Central memory CD8-positive, alpha-beta T cell (primary cell): ENCODE results near the gene NUDT8.
"Not testable (repeated sequence)": the region's sequence is repeated elsewhere in the genome, so short reads cannot be mapped to it uniquely, and the experiment has no call there.

Source experiments
- ATAC-seq: fragments of 150-1000 bp; cut with Tn5 transposase; replicated peaks from 2 replicates; pipeline ENCODE4 v1.10.0; 2022; ENCODE audit warnings: mild to moderate bottlenecking, moderate FRiP score, moderate number of reproducible peaks; ENCODE audit not compliant: poor library complexity, severe bottlenecking; ENCODE audit errors: extremely low read depth
- DNase-seq, 2 donors: peaks; one replicate each; pipeline ENCODE4 v3.0.0; 2021; ENCODE audit warnings: low spot score in 2 of 2
- H3K27ac Mint-ChIP-seq: one replicate; pipeline ENCODE4 v1.8.0; 2022; ENCODE audit warnings: low read depth, mild to moderate bottlenecking, moderate library complexity, mixed read lengths
- H3K27me3 Mint-ChIP-seq: one replicate; pipeline ENCODE4 v1.8.0; 2022; ENCODE audit warnings: mixed read lengths
- H3K36me3 Mint-ChIP-seq: one replicate; pipeline ENCODE4 v1.8.0; 2022; ENCODE audit warnings: mild to moderate bottlenecking, moderate library complexity, mixed read lengths; ENCODE audit not compliant: insufficient read depth
- H3K4me1 Mint-ChIP-seq: one replicate; pipeline ENCODE4 v1.8.0; 2022; ENCODE audit warnings: mixed read lengths
- H3K4me3 Mint-ChIP-seq: one replicate; pipeline ENCODE4 v1.8.0; 2022; ENCODE audit warnings: mild to moderate bottlenecking, moderate library complexity, mixed read lengths
- H3K9me3 Mint-ChIP-seq: one replicate; pipeline ENCODE4 v1.8.0; 2022; ENCODE audit warnings: mixed read lengths

The NUDT8 gene

DNA sequence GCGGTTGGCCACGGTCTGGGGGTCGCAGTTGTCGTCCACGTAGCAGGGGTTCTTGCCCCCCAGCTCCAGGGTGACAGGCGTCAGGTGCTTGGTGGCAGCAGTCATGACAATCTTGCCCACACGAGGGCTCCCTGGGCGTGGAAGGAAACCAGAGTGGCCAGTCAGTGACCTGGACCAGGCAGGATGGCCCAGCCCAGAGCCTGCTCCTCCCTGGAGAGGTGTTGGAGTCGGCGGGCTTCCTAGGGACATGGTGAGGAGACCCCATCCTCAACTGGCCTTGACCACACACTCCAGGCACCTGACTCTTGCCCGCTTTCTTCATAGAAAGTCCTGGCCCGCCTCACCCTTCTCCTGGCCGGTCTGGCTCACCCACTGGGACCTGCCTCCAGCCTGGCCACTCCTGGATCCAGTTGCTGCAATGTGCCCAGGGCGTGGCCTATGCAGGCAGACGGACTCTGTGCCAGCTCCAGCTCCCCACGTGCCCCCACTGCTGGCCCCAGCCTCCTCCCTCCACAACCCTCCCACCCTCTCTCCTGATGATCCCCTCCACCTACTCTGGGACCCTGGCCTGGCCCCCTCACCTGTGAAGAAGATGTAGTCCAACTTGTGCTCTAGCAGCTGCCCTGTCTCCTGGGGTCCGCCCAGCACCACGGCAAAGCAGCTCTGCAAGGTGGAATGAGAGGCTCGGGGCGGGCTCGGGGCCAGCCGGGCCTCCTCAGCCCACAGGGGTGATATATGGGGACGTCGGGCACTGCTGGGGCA is 36.0 kb upstream of the NUDT8 start:
- Mint-ChIP-seq H3K4me3 (no peak overlapping the region), H3K36me3 (no peaks in the 10 kb centered on the region), H3K27ac (no peak overlapping the region), H3K9me3 (no peaks in the 10 kb centered on the region), H3K4me1 (no peaks in the 10 kb centered on the region), H3K27me3 (no peaks in the 10 kb centered on the region)
- no peak for DNase-seq
- no peak for ATAC-seq

GRCh38 chr11:67664696-67665540 is 35.2 kb upstream of the NUDT8 start:
- ATAC-seq (no peak), DNase-seq (no peak)
- Mint-ChIP-seq H3K27ac (no peak overlapping the region), H3K27me3 (no peaks in the 10 kb centered on the region), H3K4me3 (no peak overlapping the region), H3K4me1 (no peaks in the 10 kb centered on the region), H3K9me3 (no peaks in the 10 kb centered on the region), H3K36me3 (no peaks in the 10 kb centered on the region)

DNA sequence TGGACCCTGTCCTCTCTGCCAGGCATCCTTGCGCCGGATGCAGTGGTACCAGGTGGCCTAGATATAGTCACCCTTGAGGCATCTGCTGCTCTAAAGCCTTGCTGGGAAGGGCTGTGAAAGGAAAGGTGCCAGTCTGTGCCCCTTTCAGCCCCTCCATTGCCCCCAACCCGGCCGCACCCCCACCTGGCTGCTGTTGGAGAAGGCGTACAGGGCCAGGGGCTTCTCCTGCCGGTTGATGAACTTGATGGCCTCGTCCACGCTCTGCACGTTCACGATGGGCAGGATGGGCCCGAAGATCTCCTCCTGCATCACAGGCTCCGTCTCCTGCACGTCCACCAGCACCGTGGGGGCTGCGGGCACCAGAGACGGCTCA is 34.5 kb upstream of the NUDT8 start:
- no peaks in the 10 kb centered on the region for H3K36me3 Mint-ChIP-seq
- DNase-seq, result no peak
- peaks cover 2% of the 10 kb centered on the region for H3K4me1 Mint-ChIP-seq
- H3K27ac Mint-ChIP-seq, result no peak overlapping the region
- H3K4me3 Mint-ChIP-seq, result no peak overlapping the region
- H3K9me3 Mint-ChIP-seq, result no peaks in the 10 kb centered on the region
- no peaks in the 10 kb centered on the region for H3K27me3 Mint-ChIP-seq
- no peak for ATAC-seq

GRCh38 chr11:67663532-67664212 is 33.9 kb upstream of the NUDT8 start:
- Mint-ChIP-seq H3K4me3 (no peak overlapping the region), H3K36me3 (peaks cover 1% of the 10 kb centered on the region), H3K27ac (no peak overlapping the region), H3K9me3 (no peaks in the 10 kb centered on the region), H3K4me1 (peaks cover 7% of the 10 kb centered on the region), H3K27me3 (no peaks in the 10 kb centered on the region)
- DNase-seq (no peak), ATAC-seq (no peak)

DNA sequence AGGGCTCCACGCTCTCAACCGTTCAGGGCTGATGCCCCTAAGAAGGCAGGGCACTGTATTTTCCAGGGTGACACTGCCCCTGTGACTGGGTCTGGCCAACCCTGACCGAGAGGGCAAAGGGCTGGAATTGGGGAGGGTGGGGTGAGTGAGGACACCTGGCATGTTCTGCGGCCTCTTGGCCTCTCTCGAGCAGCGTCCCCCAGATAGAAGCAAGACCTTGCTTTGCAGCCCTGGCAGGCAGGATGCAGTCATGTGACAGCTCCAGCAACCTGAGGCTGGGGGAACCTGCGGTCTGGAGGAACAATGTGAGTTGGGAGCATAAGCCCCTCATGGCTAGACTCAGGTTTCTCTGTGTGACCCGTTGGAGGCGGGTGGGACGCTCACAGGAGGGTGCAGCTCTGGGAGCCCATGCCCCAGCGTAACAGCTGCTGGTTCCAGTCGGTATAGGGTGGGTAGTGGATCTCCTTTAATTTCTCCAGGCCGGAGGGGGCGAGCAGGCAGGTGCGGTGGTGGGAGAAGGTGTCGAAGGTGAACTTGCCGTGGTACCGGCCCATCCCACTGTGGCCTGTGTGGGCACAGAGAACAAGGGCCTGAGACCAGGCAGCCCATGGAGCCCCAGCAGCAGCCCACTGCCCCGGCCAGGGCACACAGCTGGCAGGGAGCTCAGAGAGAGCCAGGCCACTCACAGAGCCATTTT is 33.2 kb upstream of the NUDT8 start:
- H3K36me3 Mint-ChIP-seq, result peaks cover 3% of the 10 kb centered on the region
- peaks cover 7% of the 10 kb centered on the region for H3K4me1 Mint-ChIP-seq
- no peak overlapping the region for H3K4me3 Mint-ChIP-seq
- no peaks in the 10 kb centered on the region for H3K9me3 Mint-ChIP-seq
- DNase-seq (no peak), ATAC-seq (no peak)
- no peak overlapping the region for H3K27ac Mint-ChIP-seq
- H3K27me3 Mint-ChIP-seq, result no peaks in the 10 kb centered on the region

GRCh38 chr11:67662142-67662834 is 32.6 kb upstream of the NUDT8 start:
- Mint-ChIP-seq H3K4me1 (peaks cover 7% of the 10 kb centered on the region), H3K27me3 (no peaks in the 10 kb centered on the region), H3K27ac (no peak overlapping the region), H3K36me3 (peaks cover 3% of the 10 kb centered on the region), H3K9me3 (no peaks in the 10 kb centered on the region), H3K4me3 (no peak overlapping the region)
- DNase-seq, result no peak
- no peak for ATAC-seq

GRCh38 chr11:67660752-67661151 is 31.0 kb upstream of the NUDT8 start:
- DNase-seq, H3K27ac Mint-ChIP-seq, H3K27me3 Mint-ChIP-seq, H3K4me3 Mint-ChIP-seq, H3K9me3 Mint-ChIP-seq, H3K4me1 Mint-ChIP-seq, H3K36me3 Mint-ChIP-seq, ATAC-seq: not testable (repeated sequence)

GRCh38 chr11:67659651-67660165 is 30.0 kb upstream of the NUDT8 start:
- not testable (repeated sequence) for H3K4me3 Mint-ChIP-seq, H3K27me3 Mint-ChIP-seq, H3K27ac Mint-ChIP-seq, H3K4me1 Mint-ChIP-seq, H3K9me3 Mint-ChIP-seq, DNase-seq, H3K36me3 Mint-ChIP-seq, ATAC-seq

GRCh38 chr11:67657300-67657699 is 27.6 kb upstream of the NUDT8 start:
- no peak overlapping the region for H3K27ac Mint-ChIP-seq
- H3K4me1 Mint-ChIP-seq, result peaks cover 11% of the 10 kb centered on the region
- DNase-seq, result no peak
- H3K9me3 Mint-ChIP-seq, result no peaks in the 10 kb centered on the region
- no peaks in the 10 kb centered on the region for H3K27me3 Mint-ChIP-seq
- no peak for ATAC-seq
- peaks cover 3% of the 10 kb centered on the region for H3K36me3 Mint-ChIP-seq
- H3K4me3 Mint-ChIP-seq, result peak overlapping the region; percentile 6

GRCh38 chr11:67656278-67656922 is 26.7 kb upstream of the NUDT8 start:
- H3K27me3 Mint-ChIP-seq, result no peaks in the 10 kb centered on the region
- no peak overlapping the region for H3K4me3 Mint-ChIP-seq
- no peaks in the 10 kb centered on the region for H3K9me3 Mint-ChIP-seq
- DNase-seq (no peak), ATAC-seq (no peak)
- H3K4me1 Mint-ChIP-seq, result peaks cover 11% of the 10 kb centered on the region
- peaks cover 3% of the 10 kb centered on the region for H3K36me3 Mint-ChIP-seq
- H3K27ac Mint-ChIP-seq, result peak overlapping the region; percentile 61

DNA sequence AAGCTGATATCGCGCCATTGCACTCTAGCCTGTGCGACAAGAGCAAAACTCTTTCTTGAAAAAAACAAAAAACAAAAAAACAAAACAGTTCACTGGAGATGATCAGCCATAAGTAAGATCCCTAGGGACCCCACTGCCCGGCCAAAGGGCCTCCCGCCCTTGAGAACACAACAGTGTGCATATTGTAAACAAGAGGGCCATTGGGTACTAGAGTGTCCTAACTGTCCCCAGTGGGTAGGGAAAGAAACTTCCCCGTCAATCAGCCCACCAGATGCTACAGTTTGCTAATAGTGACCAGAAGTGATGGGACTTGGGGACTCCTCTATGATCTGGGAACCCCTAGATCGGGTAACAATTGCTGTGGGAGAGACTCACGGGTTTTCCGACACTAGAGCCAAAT is 24.5 kb upstream of the NUDT8 start:
- DNase-seq, result no peak
- H3K9me3 Mint-ChIP-seq, result no peaks in the 10 kb centered on the region
- no peak for ATAC-seq
- H3K36me3 Mint-ChIP-seq, result peaks cover 3% of the 10 kb centered on the region
- H3K27ac Mint-ChIP-seq, result no peak overlapping the region
- no peaks in the 10 kb centered on the region for H3K27me3 Mint-ChIP-seq
- peaks cover 27% of the 10 kb centered on the region for H3K4me1 Mint-ChIP-seq
- H3K4me3 Mint-ChIP-seq, result no peak overlapping the region
